Measurements from ENCODE around the gene DPP10. TPM values are rescaled to one million over a fixed set of nuclear protein-coding genes. Genes with fewer than 3 reads are reported as not detected.
"Not testable (repeated sequence)": the region's sequence is repeated elsewhere in the genome, so short reads cannot be mapped to it uniquely, and the experiment has no call there.

Gene DPP10
- total RNA-seq, 1 experiment from 2014 or later = 0.61 TPM

DNA sequence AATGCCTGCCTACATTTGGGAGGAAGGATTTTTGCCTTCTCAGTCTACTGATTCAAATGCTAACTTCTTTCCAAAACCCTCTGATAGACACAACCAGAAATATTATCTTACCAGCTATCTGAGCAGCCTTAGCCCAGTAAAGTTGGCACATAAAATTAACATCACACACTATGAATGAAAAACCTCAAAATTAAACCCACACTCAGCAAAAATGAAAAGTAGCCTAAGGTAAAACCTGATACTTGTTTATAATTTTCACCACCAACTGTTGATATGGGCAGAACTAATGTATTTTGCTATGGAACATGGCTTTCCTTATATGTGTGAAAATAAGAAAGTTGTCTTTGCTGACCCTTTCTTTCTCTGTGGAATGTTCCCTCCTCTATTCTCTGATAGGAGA, 226.0 kb downstream of the DPP10 start:
- DNase-seq (ENCODE audit: low read depth) = no peak
- in situ Hi-C loops (cut with HindIII; ENCODE audit: low pct_unique_long_range_greater_than_20kb, low sequenced_read_pairs) = no loop called here

GRCh38 chr2:114683251-114683650, 240.8 kb downstream of the DPP10 start:
- in situ Hi-C loops (cut with HindIII; ENCODE audit: low pct_unique_long_range_greater_than_20kb, low sequenced_read_pairs) = no loop called here
- no peak for DNase-seq (ENCODE audit: low read depth)

DNA sequence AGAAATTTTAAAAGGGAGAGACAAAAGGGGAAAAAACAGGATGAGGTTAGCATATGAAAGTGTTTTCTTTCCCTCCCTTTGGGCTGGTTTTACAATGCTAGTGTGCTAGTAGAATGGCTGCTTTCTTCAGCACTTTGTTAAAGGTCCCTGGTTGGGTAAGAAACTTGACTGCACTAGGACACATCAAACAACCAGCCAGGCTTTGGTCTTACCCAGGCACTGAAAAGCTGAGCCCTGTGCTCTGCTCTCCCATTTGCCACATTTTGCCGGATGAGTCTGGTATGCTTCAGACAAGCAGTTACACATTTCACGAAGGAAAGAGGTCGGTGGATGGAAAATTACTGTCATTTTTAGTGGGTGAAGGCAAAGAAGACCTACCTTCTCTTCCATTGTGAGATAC, 242.0 kb downstream of the DPP10 start:
- in situ Hi-C loops (cut with HindIII; ENCODE audit: low pct_unique_long_range_greater_than_20kb, low sequenced_read_pairs) = no loop called here
- DNase-seq (ENCODE audit: low read depth) = no peak

DNA sequence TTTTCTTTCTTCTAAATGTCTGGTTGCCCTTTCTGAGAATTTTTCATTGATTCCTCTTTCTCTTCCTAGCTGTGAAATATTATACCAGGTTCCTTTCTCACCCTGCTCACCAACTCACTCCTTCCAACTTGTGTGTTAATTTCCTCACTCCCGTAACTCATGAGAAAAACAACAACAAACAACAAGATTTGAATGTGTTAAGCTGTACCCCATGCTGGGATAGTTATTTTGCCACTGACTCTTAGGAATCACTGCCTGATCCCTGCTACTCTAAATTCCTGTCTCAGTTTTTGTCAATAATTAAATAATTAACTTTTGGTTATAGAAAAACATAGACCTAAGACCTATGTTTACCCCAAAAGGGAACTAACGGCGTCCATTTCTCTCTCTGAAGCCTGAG, 242.7 kb downstream of the DPP10 start:
- DNase-seq (ENCODE audit: low read depth) = no peak
- in situ Hi-C loops (cut with HindIII; ENCODE audit: low pct_unique_long_range_greater_than_20kb, low sequenced_read_pairs) = no loop called here

GRCh38 chr2:114688241-114688640, 245.8 kb downstream of the DPP10 start:
- no peak for DNase-seq (ENCODE audit: low read depth)
- in situ Hi-C loops (cut with HindIII; ENCODE audit: low pct_unique_long_range_greater_than_20kb, low sequenced_read_pairs) = no loop called here

DNA sequence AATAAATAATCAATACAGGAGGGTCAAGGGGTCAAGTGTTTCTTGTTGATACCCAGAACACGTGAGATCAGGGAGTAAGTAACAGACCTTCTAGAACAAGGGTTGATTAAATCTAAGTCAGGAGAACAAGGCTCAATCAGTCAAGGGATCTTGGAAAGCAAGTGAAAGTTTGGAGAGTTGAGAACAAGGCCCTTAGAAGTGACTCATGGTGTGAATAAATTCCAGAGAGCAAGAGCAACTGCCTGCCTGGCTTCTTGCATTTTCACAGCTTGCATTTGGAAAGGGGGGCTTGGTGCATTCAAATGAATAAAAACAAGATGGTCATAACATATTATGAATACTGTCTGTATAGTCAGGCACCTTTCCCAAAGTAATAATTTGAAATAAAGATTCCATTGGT, 256.1 kb downstream of the DPP10 start:
- in situ Hi-C loops (cut with HindIII; ENCODE audit: low pct_unique_long_range_greater_than_20kb, low sequenced_read_pairs) = no loop called here
- no peak for DNase-seq (ENCODE audit: low read depth)

DNA sequence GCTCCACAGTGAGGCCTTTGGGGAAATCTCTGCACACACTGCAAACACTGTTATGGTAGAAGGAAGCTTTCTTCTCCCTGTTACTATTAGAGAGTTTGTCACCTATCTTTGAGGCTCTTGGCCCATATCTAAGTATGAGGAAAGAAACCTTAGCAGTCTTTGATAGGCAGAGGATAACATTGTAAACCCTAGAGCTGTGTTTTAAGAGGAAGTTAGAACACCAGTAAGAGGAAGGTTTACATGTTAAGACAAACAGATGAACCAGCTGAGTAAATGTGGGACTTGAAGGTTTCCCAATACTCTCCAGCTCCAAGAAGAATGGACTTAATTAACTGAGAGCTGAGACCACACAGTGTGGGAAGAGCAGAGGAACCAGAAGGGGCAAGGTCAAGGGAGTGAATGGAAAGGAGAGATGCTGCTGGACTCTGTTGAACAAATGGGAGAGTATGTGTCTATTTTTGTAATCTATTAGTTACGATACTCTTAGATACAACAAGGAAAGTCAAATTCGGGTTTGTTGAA, 257.0 kb downstream of the DPP10 start:
- no peak for DNase-seq (ENCODE audit: low read depth)
- in situ Hi-C loops (cut with HindIII; ENCODE audit: low pct_unique_long_range_greater_than_20kb, low sequenced_read_pairs) = no loop called here

GRCh38 chr2:114700440-114700839, 258.0 kb downstream of the DPP10 start:
- in situ Hi-C loops (cut with HindIII; ENCODE audit: low pct_unique_long_range_greater_than_20kb, low sequenced_read_pairs) = no loop called here
- no peak for DNase-seq (ENCODE audit: low read depth)

GRCh38 chr2:114709936-114710850, 267.8 kb downstream of the DPP10 start:
- in situ Hi-C loops (cut with HindIII; ENCODE audit: low pct_unique_long_range_greater_than_20kb, low sequenced_read_pairs) = no loop called here

GRCh38 chr2:114714313-114714712, 271.9 kb downstream of the DPP10 start:
- in situ Hi-C loops (cut with HindIII; ENCODE audit: low pct_unique_long_range_greater_than_20kb, low sequenced_read_pairs) = no loop called here
- no peak for DNase-seq (ENCODE audit: low read depth)

More at GRCh38 chr2:114709936-114710850, 267.8 kb downstream of the DPP10 start:
- no peak for DNase-seq (ENCODE audit: low read depth)

DNA sequence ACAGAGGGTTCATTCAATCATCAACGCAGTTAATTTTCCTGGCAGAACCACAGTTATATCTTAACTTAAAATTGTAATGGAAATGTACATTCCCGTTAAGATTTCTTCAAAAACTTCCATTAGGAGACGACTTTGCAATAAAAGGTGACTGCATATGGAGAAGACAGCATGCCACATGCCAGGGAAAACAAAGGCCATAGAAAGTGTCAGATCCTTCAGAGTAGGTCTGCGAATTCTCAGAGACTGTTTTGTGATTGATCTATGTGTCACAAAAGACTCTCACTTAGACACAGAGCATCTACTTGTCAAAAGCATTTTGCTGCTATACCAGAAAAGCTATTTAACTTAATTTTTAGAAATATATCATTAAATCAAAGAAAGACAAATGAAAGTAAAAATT, 274.6 kb downstream of the DPP10 start:
- no peak for DNase-seq (ENCODE audit: low read depth)
- in situ Hi-C loops (cut with HindIII; ENCODE audit: low pct_unique_long_range_greater_than_20kb, low sequenced_read_pairs) = no loop called here

DNA sequence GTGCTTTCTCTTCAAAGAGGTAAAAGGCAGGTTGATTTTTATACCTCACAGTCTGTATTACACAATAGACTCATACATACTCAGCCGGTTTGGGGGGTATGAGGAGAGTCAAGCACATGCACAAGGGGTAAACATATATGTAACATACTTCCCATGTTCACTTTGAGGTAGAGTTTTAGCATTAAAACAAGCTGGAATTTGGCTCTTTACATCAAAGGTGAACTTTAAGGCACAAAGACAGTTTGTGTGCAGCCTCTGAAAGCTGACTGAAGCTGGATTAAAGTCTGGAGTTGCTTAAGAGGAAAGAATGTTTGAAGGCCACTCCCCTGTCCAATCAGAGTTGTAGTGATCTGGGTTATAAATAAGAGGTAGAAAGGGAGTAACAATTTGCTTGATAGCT, 282.0 kb downstream of the DPP10 start:
- in situ Hi-C loops (cut with HindIII; ENCODE audit: low pct_unique_long_range_greater_than_20kb, low sequenced_read_pairs) = no loop called here
- no peak for DNase-seq (ENCODE audit: low read depth)

- DNase-seq (ENCODE audit: low read depth) = no peak
- in situ Hi-C loops (cut with HindIII; ENCODE audit: low pct_unique_long_range_greater_than_20kb, low sequenced_read_pairs) = no loop called here
Measured at GRCh38 chr2:114727012-114727411, 284.6 kb downstream of the DPP10 start.

GRCh38 chr2:114728372-114728771, 285.9 kb downstream of the DPP10 start:
- no peak for DNase-seq (ENCODE audit: low read depth)
- in situ Hi-C loops (cut with HindIII; ENCODE audit: low pct_unique_long_range_greater_than_20kb, low sequenced_read_pairs) = no loop called here

- no peak for DNase-seq (ENCODE audit: low read depth)
- in situ Hi-C loops (cut with HindIII; ENCODE audit: low pct_unique_long_range_greater_than_20kb, low sequenced_read_pairs) = no loop called here
Measured at GRCh38 chr2:114729026-114729425, 286.6 kb downstream of the DPP10 start.

GRCh38 chr2:114735126-114735525, 292.7 kb downstream of the DPP10 start:
- in situ Hi-C loops (cut with HindIII; ENCODE audit: low pct_unique_long_range_greater_than_20kb, low sequenced_read_pairs) = no loop called here
- DNase-seq (ENCODE audit: low read depth) = no peak

DNA sequence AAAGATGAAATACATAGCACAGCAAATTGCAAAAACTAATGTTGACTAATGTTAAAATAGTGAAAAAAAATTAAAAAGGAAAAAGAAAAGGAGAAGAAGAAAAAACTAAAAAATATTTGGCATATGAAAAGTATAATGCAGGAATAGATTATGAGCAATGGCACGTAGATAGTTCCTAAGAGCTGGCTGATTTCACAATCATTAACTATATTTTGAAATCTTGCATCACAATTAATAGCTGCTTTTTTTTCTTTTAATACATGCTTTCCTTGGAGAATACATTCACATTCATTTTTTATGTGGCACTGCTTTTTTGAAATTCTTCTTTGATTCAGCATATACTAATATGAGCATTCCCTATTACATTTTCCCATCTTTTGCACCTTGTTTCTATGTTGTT, 299.8 kb downstream of the DPP10 start:
- no peak for DNase-seq (ENCODE audit: low read depth)
- in situ Hi-C loops (cut with HindIII; ENCODE audit: low pct_unique_long_range_greater_than_20kb, low sequenced_read_pairs) = no loop called here

GRCh38 chr2:114745700-114746099, 303.3 kb downstream of the DPP10 start:
- DNase-seq (ENCODE audit: low read depth) = no peak
- in situ Hi-C loops (cut with HindIII; ENCODE audit: low pct_unique_long_range_greater_than_20kb, low sequenced_read_pairs) = no loop called here

GRCh38 chr2:114748175-114748574, 305.7 kb downstream of the DPP10 start:
- not testable (repeated sequence) for DNase-seq (ENCODE audit: low read depth)

GRCh38 chr2:114752425-114752824, 310.0 kb downstream of the DPP10 start:
- in situ Hi-C loops (cut with HindIII; ENCODE audit: low pct_unique_long_range_greater_than_20kb, low sequenced_read_pairs) = no loop called here

More at GRCh38 chr2:114748175-114748574, 305.7 kb downstream of the DPP10 start:
- in situ Hi-C loops (cut with HindIII; ENCODE audit: low pct_unique_long_range_greater_than_20kb, low sequenced_read_pairs) = not testable (repeated sequence)

More at GRCh38 chr2:114752425-114752824, 310.0 kb downstream of the DPP10 start:
- DNase-seq (ENCODE audit: low read depth) = no peak
